Measurements from ENCODE around the gene TNRC18. TPM values are rescaled to one million over a fixed set of nuclear protein-coding genes. Genes with fewer than 3 reads are reported as not detected.

Gene TNRC18
- total RNA-seq, 2 experiments from 2014 or later = 12.2 to 64.2 TPM

DNA sequence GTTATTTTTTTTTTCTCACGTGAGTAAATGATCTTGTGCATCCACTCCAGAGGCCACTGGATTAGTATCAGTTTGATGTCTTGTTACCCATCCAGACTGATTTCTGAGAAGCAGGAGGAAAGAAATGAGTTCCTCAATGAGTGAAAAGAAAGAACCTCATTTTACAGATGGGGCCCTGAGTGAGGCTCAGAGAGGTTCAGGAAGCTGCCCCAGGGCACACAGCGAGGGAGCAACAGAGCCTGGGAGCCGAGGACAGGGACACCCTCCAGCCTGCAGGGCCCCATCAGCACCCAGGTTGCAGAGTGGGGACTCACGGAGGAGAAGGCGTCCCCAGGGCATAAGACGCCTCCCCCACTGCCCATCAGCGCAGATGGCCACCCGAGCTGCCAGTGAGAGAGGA lies 30.9 kb upstream of the TNRC18 start:
- H4K20me1 ChIP-seq (ENCODE audit: insufficient read depth, low read length) = no peaks in the 10 kb centered on the region
- H3K9me2 ChIP-seq (ENCODE audit: insufficient read depth, low read length) = no peaks in the 10 kb centered on the region
- H3K9me3 ChIP-seq (ENCODE audit: low read length) = no peaks in the 10 kb centered on the region
- intact Hi-C loops (cut with micrococcal nuclease; ENCODE audit: unreplicated experiment) = loop anchor here (10.0 kb wide), 1 partner anchor 210 kb away; no protein-coding TSS in a partner anchor
- no peak for DNase-seq (ENCODE audit: low spot score)
- no peak overlapping the region for H3K27ac ChIP-seq (ENCODE audit: low read depth, low read length, poor library complexity, severe bottlenecking)
- H3K4me2 ChIP-seq (ENCODE audit: low read length) = no peak overlapping the region
- CTCF ChIA-PET (ENCODE audit: unreplicated experiment) = no interaction called here
- no peak overlapping the region for H2AFZ ChIP-seq (ENCODE audit: low read length)
- BruUV-seq (replicated peaks) = no TSS peak
- H3K79me2 ChIP-seq (ENCODE audit: insufficient read depth, low read depth, low read length) = no peaks in the 10 kb centered on the region
- no peak overlapping the region for H3K4me3 ChIP-seq (ENCODE audit: low read depth, low read length, poor library complexity, severe bottlenecking)
- POLR2A ChIA-PET = no interaction called here
- H3K36me3 ChIP-seq (ENCODE audit: insufficient read depth, low read length) = no peaks in the 10 kb centered on the region
- no peak for TF ChIP-seq CTCF (conservative IDR thresholded peaks at IDR 0.05; ENCODE audit: low read length)
- TF ChIP-seq EZH2phosphoT487 (IDR thresholded peaks at IDR 0.05; ENCODE audit: borderline replicate concordance, low read depth, low read length) = no peak
- H3K4me1 ChIP-seq (ENCODE audit: insufficient read depth, low read length, poor library complexity, severe bottlenecking) = peaks cover 8% of the 10 kb centered on the region

DNA sequence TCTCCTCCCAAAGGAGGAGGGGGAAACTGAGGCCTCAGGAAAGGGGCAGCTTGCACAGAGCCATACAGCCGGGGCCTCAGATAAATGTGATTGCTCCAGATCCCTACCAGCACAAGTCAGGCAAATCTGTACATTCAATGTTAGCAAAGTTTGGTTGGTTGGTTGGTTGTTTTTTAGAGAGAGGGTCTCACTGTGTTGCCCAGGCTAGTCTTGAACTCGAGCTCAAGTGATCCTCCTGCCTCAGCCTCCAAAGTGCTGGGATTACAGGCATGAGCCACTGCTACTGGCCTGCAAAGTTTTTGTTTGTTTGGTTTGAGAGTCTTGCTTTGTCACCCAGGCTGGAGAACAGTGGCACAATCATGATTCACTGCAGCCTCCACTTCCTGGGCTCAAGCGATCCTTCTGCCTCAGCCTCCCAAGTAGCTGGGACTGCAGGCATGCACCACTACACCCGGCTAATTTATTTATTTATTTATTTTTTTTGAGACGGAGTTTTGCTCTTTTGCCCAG lies 30.0 kb upstream of the TNRC18 start:
- DNase-seq (ENCODE audit: low spot score) = no peak
- POLR2A ChIA-PET = no interaction called here
- no peak overlapping the region for H3K4me2 ChIP-seq (ENCODE audit: low read length)
- CTCF ChIA-PET (ENCODE audit: unreplicated experiment) = no interaction called here
- H3K9me2 ChIP-seq (ENCODE audit: insufficient read depth, low read length) = no peaks in the 10 kb centered on the region
- no peaks in the 10 kb centered on the region for H4K20me1 ChIP-seq (ENCODE audit: insufficient read depth, low read length)
- H3K79me2 ChIP-seq (ENCODE audit: insufficient read depth, low read depth, low read length) = no peaks in the 10 kb centered on the region
- no peak overlapping the region for H3K4me3 ChIP-seq (ENCODE audit: low read depth, low read length, poor library complexity, severe bottlenecking)
- peaks cover 8% of the 10 kb centered on the region for H3K4me1 ChIP-seq (ENCODE audit: insufficient read depth, low read length, poor library complexity, severe bottlenecking)
- BruUV-seq (replicated peaks) = no TSS peak
- H3K9me3 ChIP-seq (ENCODE audit: low read length) = no peaks in the 10 kb centered on the region
- TF ChIP-seq EZH2phosphoT487 (IDR thresholded peaks at IDR 0.05; ENCODE audit: borderline replicate concordance, low read depth, low read length) (no peak), CTCF (conservative IDR thresholded peaks at IDR 0.05; ENCODE audit: low read length) (no peak)
- H3K36me3 ChIP-seq (ENCODE audit: insufficient read depth, low read length) = no peaks in the 10 kb centered on the region
- H2AFZ ChIP-seq (ENCODE audit: low read length) = no peak overlapping the region
- no peak overlapping the region for H3K27ac ChIP-seq (ENCODE audit: low read depth, low read length, poor library complexity, severe bottlenecking)
- intact Hi-C loops (cut with micrococcal nuclease; ENCODE audit: unreplicated experiment) = loop anchor here (10.0 kb wide), 1 partner anchor 209 kb away; no protein-coding TSS in a partner anchor

- ChIA-PET POLR2A (no interaction called here), CTCF (ENCODE audit: unreplicated experiment) (no interaction called here)
- H3K79me2 ChIP-seq (ENCODE audit: insufficient read depth, low read depth, low read length) = no peaks in the 10 kb centered on the region
- H3K9me3 ChIP-seq (ENCODE audit: low read length) = no peaks in the 10 kb centered on the region
- no TSS peak for BruUV-seq (replicated peaks)
- no peak overlapping the region for H3K4me2 ChIP-seq (ENCODE audit: low read length)
- H3K36me3 ChIP-seq (ENCODE audit: insufficient read depth, low read length) = no peaks in the 10 kb centered on the region
- no peak overlapping the region for H2AFZ ChIP-seq (ENCODE audit: low read length)
- H3K27ac ChIP-seq (ENCODE audit: low read depth, low read length, poor library complexity, severe bottlenecking) = no peak overlapping the region
- no peak overlapping the region for H3K4me3 ChIP-seq (ENCODE audit: low read depth, low read length, poor library complexity, severe bottlenecking)
- H3K4me1 ChIP-seq (ENCODE audit: insufficient read depth, low read length, poor library complexity, severe bottlenecking) = peaks cover 8% of the 10 kb centered on the region
- no peaks in the 10 kb centered on the region for H4K20me1 ChIP-seq (ENCODE audit: insufficient read depth, low read length)
- no peaks in the 10 kb centered on the region for H3K9me2 ChIP-seq (ENCODE audit: insufficient read depth, low read length)
- DNase-seq (ENCODE audit: low spot score) = no peak
- TF ChIP-seq CTCF (conservative IDR thresholded peaks at IDR 0.05; ENCODE audit: low read length) = no peak
- TF ChIP-seq EZH2phosphoT487 (IDR thresholded peaks at IDR 0.05; ENCODE audit: borderline replicate concordance, low read depth, low read length) = no peak
- intact Hi-C loops (cut with micrococcal nuclease; ENCODE audit: unreplicated experiment) = loop anchor here (10.0 kb wide), 1 partner anchor 208 kb away; no protein-coding TSS in a partner anchor
Observed at GRCh38 chr7:5452937-5453540, 29.4 kb upstream of the TNRC18 start.
